22Rv1 (cell line): ENCODE data around the gene ABCA4.
A peak's percentile ranks its signal among the peaks of the same experiment; 100 is the strongest.

Source experiments
- H3K27ac ChIP-seq: fragments of 450-650 bp; 2 replicates; pipeline ENCODE4 v1.5.1; 2017
- ZFX ChIP-seq: fragments of 450-650 bp; IDR thresholded peaks from 2 replicates; pipeline ENCODE4 v1.6.1; 2017; ENCODE audit warnings: antibody characterized with exemption, borderline replicate concordance
- TF ChIP-seq, protein P1 (sequence below): fragments of 450-650 bp; IDR thresholded peaks from 2 replicates; pipeline ENCODE4 v1.5.1; 2017; ENCODE audit warnings: mild to moderate bottlenecking

ABCA4 gene

DNA sequence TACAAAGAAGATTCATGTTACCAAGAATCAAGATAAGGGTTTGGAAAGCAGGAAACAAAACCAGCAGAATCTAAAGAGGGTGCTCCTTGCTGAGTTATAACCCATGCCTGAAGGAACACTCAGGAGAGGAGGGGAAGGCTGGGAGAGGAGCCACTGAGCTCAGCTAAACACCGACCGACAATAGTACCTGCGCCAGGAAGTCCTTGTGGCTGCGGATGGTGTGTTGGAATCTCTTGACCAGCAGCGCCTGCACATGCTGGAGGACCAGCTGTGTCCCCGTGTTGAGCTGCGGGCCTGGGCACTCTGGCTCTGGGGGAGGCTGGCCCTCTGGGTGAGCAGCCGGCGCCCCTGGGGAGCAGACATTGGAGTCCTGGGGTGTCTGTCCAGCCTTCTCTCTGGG is 89.4 kb downstream of the ABCA4 start:
- TF ChIP-seq, protein P1, sequence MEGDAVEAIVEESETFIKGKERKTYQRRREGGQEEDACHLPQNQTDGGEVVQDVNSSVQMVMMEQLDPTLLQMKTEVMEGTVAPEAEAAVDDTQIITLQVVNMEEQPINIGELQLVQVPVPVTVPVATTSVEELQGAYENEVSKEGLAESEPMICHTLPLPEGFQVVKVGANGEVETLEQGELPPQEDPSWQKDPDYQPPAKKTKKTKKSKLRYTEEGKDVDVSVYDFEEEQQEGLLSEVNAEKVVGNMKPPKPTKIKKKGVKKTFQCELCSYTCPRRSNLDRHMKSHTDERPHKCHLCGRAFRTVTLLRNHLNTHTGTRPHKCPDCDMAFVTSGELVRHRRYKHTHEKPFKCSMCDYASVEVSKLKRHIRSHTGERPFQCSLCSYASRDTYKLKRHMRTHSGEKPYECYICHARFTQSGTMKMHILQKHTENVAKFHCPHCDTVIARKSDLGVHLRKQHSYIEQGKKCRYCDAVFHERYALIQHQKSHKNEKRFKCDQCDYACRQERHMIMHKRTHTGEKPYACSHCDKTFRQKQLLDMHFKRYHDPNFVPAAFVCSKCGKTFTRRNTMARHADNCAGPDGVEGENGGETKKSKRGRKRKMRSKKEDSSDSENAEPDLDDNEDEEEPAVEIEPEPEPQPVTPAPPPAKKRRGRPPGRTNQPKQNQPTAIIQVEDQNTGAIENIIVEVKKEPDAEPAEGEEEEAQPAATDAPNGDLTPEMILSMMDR: no peak
- no peak for TF ChIP-seq ZFX
- H3K27ac ChIP-seq: no peak overlapping the region

DNA sequence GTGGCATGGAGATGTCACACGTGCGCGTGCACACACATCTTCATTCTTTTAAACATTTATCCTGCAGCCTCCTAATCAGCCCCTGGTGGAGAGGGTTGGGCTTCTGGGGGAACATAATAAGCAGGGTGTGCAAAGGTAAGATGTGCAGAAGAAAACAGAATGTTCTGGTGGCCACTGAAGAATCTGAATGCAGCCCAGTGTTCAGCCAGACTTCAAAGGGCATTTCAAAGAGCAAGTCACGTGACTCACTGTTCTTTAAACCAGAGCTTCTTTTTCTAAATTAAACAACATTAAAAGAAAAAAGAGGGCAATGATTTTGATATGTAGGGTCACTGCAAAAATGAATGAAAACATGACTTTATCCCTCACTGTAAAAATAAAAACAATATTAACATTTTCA is 89.8 kb downstream of the ABCA4 start:
- no peak overlapping the region for H3K27ac ChIP-seq
- no peak for TF ChIP-seq ZFX
- TF ChIP-seq, protein P1: no peak

DNA sequence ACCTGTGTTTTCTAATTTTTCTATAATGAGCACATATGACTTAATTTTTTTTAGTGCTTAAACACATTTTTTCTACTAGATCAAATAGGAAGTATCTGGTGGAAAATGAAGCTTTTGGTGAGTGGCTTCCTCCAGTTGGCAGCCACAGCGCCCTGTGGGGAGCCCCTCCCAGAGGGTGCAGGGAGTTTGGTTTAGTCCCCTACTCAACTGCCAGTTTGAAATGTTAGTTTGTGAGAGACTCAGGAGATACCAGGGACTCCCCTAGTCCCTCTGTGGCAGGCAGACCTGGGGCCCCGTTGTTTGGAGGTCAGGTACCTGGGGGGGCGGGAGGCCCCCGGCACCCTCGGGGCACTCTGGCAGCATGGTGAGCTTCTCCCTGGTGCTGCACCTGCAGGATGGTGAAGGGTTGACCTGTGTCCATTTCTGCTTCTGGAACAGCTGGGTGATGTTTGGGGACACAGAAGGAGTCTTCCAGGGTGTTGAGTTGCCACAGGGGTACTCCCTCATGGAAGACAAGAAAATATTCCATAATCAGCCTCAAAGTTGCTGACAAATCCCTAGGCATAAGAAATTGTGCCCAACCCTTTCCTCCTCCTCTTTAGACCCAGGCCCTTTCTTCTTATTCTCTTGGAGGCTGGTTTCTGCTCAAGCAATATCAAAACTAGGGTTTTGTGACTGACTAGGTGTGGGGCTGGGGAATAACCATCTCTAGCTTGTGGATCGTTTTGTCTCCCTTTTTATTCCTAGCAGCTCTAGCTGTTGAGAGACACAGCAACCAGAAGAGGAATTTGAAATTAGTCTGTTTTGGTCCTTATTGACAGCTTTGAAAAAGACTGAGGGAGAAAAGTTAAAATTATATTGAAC is 91.6 kb downstream of the ABCA4 start:
- TF ChIP-seq, protein P1: no peak
- TF ChIP-seq ZFX: no peak
- no peak overlapping the region for H3K27ac ChIP-seq

DNA sequence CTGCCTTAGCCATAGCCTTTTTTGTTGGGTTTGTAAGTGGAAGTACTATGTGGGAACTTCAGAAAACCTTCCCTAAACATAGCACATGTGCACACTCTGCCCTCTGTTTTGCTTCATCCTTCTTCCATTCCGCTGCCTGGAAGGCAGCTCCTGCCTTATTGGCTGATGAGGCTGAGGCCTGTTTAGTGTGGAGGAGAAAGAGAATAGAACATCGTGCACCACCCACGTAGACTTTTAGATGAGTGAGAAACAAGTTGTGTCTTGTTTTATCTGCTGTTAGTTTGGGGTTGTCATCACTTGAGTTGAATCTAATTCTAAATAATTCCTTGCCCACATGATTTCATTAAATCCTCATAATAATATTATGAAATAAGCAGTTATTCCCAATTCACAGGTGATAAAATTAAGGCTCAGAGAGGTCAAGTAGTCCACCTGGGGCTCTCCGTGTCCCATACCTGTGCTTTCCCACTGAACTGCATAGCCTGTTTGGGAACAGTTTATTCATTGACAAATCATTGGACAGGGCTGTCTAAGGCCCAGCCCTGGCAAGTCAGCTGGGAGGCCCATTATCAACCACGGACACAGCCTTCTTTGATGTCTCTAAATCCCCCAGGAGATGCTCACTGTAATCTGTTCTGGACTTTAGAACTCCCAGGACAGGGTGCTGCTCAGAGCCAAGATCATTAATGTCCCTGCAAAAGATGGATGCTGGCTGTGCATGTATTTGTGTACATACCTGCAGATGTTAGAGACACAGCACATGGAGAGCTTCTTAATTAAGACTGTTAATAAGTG is 93.0 kb downstream of the ABCA4 start:
- H3K27ac ChIP-seq: no peak overlapping the region
- TF ChIP-seq ZFX: no peak
- TF ChIP-seq, protein P1: no peak

DNA sequence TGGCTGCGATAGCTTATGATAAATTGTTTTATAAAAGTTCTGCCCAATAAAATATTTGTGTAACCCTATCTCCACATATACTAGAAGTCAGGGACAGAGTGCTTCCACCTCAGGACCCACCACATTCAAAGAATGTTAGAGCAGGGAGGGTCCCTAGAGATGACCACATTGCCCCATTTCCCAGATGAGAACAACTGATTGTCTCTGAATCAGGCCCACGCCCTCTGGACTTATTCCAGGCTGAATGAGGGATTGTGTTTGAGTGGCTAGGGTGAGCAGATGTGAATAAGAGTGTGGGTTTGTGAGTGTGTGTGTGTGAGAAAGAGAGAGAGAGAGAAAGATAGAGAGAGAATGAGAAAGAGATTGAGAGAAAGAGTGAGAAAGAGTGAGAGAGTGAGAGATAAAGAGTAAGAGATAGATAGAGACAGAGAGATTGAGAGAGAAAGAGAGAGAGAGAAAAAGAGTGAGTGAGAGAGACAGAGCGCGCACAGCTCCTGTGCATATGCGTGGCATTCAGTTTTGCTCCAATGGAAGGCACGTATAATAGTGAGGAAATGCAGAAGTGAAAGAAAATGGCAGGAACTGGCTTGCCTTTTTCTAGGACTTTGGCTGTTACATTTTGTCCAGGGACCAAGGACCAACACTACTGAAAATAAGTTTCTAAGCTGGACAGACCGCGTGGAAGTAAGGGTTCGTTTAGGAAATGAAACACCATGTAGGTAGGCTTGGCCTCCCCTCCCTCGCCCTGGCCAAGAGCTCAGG is 94.1 kb downstream of the ABCA4 start:
- TF ChIP-seq, protein P1: no peak
- no peak for TF ChIP-seq ZFX
- no peak overlapping the region for H3K27ac ChIP-seq

DNA sequence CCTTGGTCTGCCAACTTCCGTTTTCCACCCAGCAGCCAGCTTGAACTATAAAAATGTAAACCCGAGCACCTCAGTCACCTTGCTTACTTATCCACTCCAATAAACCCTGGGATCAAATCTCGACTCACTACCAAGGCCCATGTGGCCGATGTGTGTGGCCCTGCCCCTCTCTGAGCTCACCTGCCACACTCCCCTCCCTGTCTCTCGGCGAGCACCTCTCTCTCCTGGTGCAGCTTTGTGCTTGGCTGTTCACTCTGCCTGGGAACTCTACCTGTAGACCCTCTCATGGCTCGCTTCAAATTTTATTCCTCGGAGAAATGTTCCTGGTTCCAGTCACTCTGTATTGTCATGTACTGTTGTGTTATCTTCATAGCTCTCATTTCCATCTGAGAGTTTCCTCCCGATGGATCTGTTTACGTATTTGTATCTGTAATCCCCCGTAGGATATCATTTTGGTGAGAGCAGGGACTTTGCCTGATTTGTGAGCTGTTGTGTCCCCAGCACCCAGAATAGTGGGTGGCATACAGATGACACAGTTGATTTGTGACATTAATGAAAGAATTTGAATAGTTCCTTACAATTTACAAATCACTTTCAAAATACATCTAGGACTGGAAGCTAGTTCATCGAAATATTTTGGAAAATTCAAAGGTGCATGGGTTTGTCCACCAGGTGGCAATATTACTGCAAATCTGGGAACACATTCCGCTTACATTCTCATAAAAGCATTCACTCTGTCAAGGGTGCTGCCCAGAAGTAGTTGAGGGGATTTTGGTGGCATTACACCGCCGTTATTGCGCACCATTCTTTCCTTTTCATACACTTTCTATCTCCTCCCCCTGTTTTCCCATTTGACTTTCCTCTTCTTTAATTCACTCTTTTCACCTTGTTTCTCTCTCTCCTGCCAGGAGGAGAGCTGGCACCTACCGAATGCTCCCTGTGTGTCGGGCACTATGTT is 95.3 kb downstream of the ABCA4 start:
- H3K27ac ChIP-seq: no peak overlapping the region

More for the DNA sequence above, 95.3 kb downstream of the ABCA4 start:
- TF ChIP-seq, protein P1: peak; percentile 87
- TF ChIP-seq ZFX: no peak
